ENCODE results near the gene OSBPL9.

OSBPL9 gene

GRCh38 chr1:51741121-51741681 is 124.3 kb downstream of the OSBPL9 start:
- DNase-seq: no peak

- no peak for DNase-seq
Measured at GRCh38 chr1:51744506-51745303, 127.8 kb downstream of the OSBPL9 start.

GRCh38 chr1:51745304-51745570 is 128.3 kb downstream of the OSBPL9 start:
- no peak for DNase-seq

GRCh38 chr1:51749151-51749550 is 132.3 kb downstream of the OSBPL9 start:
- DNase-seq: no peak

- no peak for DNase-seq
Measured at GRCh38 chr1:51750218-51750617, 133.3 kb downstream of the OSBPL9 start.

GRCh38 chr1:51750729-51751128 is 133.8 kb downstream of the OSBPL9 start:
- DNase-seq: no peak

- DNase-seq: no peak
Measured at GRCh38 chr1:51752073-51752948, 135.4 kb downstream of the OSBPL9 start.

GRCh38 chr1:51753969-51754368 is 137.1 kb downstream of the OSBPL9 start:
- DNase-seq: no peak

- no peak for DNase-seq
Measured at GRCh38 chr1:51754666-51755065, 137.8 kb downstream of the OSBPL9 start.

GRCh38 chr1:51755437-51755836 is 138.5 kb downstream of the OSBPL9 start:
- DNase-seq: no peak

GRCh38 chr1:51756290-51756689 is 139.4 kb downstream of the OSBPL9 start:
- DNase-seq: no peak

GRCh38 chr1:51758310-51758709 is 141.4 kb downstream of the OSBPL9 start:
- no peak for DNase-seq

GRCh38 chr1:51760872-51761271 is 144.0 kb downstream of the OSBPL9 start:
- DNase-seq: no peak

GRCh38 chr1:51761351-51761750 is 144.5 kb downstream of the OSBPL9 start:
- no peak for DNase-seq

GRCh38 chr1:51768971-51769588 is 152.2 kb downstream of the OSBPL9 start:
- DNase-seq: peak; percentile 50

GRCh38 chr1:51776408-51776807 is 159.5 kb downstream of the OSBPL9 start:
- no peak for DNase-seq

GRCh38 chr1:51780927-51781326 is 164.0 kb downstream of the OSBPL9 start:
- no peak for DNase-seq

GRCh38 chr1:51784997-51785421 is 168.1 kb downstream of the OSBPL9 start:
- DNase-seq: no peak

- no peak for DNase-seq
Measured at GRCh38 chr1:51788938-51789337, 172.0 kb downstream of the OSBPL9 start.

- DNase-seq: no peak
Measured at GRCh38 chr1:51789342-51789741, 172.4 kb downstream of the OSBPL9 start.

- no peak for DNase-seq
Measured at GRCh38 chr1:51790385-51790784, 173.5 kb downstream of the OSBPL9 start.

GRCh38 chr1:51791888-51792287 is 175.0 kb downstream of the OSBPL9 start:
- no peak for DNase-seq

GRCh38 chr1:51792864-51793263 is 176.0 kb downstream of the OSBPL9 start:
- no peak for DNase-seq

GRCh38 chr1:51794260-51794659 is 177.4 kb downstream of the OSBPL9 start:
- no peak for DNase-seq

Data from CD4-positive, alpha-beta T cell treated with Interleukin-12 subunit alpha and Interleukin-12 subunit beta, for 1 hour (primary cell).